GM21360 (cell line): ENCODE measurements around the gene WNT10A.
"Not testable (repeated sequence)": the region's sequence is repeated elsewhere in the genome, so short reads cannot be mapped to it uniquely, and the experiment has no call there.

Experiments used
- ATAC-seq: cut with Tn5 transposase; IDR thresholded peaks from one replicate; pipeline ENCODE4 v1.9.1; 2021; ENCODE audit warnings: mild to moderate bottlenecking, moderate library complexity; ENCODE audit not compliant: unreplicated experiment

The WNT10A gene

GRCh38 chr2:218927876-218928275 lies 47.2 kb downstream of the WNT10A start:
- ATAC-seq: no peak

GRCh38 chr2:218930488-218930887 lies 49.8 kb downstream of the WNT10A start:
- ATAC-seq: not testable (repeated sequence)

GRCh38 chr2:218931751-218932150 lies 51.1 kb downstream of the WNT10A start:
- ATAC-seq: not testable (repeated sequence)
